PC-9 (cell line): ENCODE measurements around the gene TNFRSF1B.

Source experiments
- CTCF ChIP-seq: fragments of 200-600 bp; sonication (generic); conservative IDR thresholded peaks from 2 replicates; pipeline ENCODE4 v1.6.1; 2017; ENCODE audit warnings: mixed run types, antibody characterized with exemption, mild to moderate bottlenecking, moderate library complexity
- EZH2 ChIP-seq: fragments of 200-600 bp; sonication (generic); IDR thresholded peaks from 2 replicates; pipeline ENCODE4 v1.8.0; 2017; ENCODE audit warnings: antibody characterized with exemption, low read depth

GRCh38 chr1:12159816-12160215 lies 7.0 kb upstream of the TNFRSF1B start:
- TF ChIP-seq CTCF (no peak), EZH2 (no peak)
